ENCODE results near the gene MYL5.
"Not testable (repeated sequence)": the region's sequence is repeated elsewhere in the genome, so short reads cannot be mapped to it uniquely, and the experiment has no call there.

Gene MYL5, protein sequence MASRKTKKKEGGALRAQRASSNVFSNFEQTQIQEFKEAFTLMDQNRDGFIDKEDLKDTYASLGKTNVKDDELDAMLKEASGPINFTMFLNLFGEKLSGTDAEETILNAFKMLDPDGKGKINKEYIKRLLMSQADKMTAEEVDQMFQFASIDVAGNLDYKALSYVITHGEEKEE

DNA sequence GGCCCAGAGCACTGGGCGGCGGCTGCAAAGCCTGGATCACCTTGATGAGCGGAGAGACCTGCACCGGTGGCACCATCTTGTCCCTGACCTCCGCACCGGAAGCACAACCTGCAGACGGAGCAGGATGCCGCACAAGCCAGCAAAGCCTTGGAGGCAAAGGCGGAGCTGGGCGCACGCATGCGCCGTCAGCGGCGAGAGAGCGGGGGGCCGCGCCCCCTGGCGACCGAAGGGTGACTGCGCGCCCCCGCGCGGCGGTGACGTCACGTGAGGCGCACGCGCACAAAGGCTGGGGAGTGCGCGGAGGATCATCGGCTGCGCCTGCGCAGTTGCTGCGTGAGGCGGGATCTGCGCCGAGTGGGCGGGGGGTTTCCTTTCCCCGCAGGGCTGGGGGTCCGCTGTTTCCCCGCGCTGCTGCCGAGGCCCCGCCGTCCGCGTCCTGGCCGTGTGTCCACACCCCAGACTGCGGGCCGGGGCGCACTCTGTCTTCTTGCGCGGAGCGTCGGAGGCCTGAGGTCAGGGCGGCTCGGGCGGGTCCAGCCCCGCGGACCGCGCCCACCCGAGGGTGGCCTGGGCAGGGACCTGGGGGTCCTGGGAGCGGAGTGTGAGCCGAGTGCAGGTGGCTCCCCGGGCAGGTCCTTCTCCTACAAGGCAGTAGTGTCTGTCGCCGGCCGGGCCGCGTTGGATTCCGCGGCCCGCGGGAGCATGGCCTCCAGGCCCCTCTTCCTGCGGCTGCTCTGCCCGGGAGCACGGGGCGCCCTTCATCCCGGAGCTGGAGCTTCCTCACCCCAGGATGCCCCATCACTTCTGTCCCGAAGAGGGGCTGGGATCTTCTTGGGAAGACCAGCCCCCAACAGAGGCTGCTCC, at the start of gene MYL5, which contains the start of gene ATP5ME:
MYL5 (plus strand) TSS at position 371 of the 864 bp plus-strand sequence. CDS start 3,485 bp downstream, outside the sequence.
ATP5ME (minus strand) TSS at position 105 of the 864 bp plus-strand sequence; CDS start at position 76, 29 bp downstream.
- DNase-seq (ENCODE audit: low read depth in 2 of 3, low spot score in 1 of 3) = peak; percentile 94 to 97 (median 95)

DNA sequence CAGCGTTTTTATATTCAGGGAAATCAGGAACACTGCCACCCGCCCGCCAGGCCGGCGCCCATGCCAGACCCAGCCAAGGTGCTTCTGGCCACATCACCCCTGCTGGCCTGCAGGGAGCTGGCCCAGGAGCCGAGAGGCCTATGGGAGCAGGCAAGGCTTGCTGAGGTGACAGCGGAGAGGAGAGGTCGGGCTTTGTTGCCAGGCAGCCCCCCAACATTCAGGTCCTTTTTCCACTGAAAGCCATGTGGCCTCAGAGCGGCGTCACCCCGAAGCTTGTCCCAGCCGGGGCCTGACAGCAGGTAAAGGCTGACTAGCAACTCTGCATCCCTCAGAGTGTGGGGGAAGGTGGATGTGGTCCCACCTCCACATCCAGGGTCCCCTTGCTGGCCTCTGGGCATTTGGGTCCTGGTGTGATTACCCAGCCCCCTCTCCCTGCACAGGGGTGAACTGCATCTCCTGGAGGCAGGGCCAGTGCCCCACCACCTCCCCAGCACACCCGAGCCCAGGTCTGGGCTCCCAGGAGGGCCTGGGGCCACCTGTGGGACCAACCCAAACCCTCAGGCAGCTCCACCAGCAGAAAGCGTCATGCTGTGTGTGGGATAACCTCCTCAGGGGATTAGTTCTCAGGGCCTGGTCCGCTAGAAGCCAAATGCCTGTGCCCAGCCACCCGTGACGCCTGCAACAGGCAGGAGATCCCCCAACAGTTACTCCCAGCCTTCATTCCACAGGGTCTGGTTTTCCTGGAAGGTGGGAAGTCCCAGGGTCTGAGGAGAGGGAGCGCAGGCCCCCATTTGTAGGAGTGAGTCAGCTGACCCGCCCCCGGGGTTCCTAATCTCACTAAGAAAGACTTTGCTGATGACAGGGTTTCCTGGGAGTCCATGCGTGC, 49.4 kb upstream of the MYL5 start, which contains the start of gene PDE6B:
PDE6B (plus strand) TSS at position 869 of the 886 bp plus-strand sequence. CDS start 54 bp downstream, outside the sequence.
- DNase-seq (ENCODE audit: low read depth in 2 of 3, low spot score in 1 of 3) = no peak

DNA sequence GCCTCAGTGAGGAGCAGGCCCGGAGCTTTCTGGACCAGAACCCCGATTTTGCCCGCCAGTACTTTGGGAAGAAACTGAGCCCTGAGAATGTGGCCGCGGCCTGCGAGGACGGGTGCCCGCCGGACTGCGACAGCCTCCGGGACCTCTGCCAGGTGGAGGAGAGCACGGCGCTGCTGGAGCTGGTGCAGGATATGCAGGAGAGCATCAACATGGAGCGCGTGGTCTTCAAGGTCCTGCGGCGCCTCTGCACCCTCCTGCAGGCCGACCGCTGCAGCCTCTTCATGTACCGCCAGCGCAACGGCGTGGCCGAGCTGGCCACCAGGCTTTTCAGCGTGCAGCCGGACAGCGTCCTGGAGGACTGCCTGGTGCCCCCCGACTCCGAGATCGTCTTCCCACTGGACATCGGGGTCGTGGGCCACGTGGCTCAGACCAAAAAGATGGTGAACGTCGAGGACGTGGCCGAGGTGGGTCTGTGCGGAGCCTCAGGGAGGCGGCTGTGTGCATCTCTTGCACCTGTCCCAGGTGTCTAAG, 48.6 kb upstream of the MYL5 start:
- DNase-seq (ENCODE audit: low read depth in 2 of 3, low spot score in 1 of 3) = no peak

GRCh38 chr4:626201-627091, 47.9 kb upstream of the MYL5 start:
- DNase-seq (ENCODE audit: low read depth in 2 of 3, low spot score in 1 of 3) = no peak

- DNase-seq (ENCODE audit: low read depth in 2 of 3, low spot score in 1 of 3) = no peak
Measured at GRCh38 chr4:627347-628125, 46.8 kb upstream of the MYL5 start.

- no peak for DNase-seq (ENCODE audit: low read depth in 2 of 3, low spot score in 1 of 3)
Measured at GRCh38 chr4:628311-628741, 46.0 kb upstream of the MYL5 start.

DNA sequence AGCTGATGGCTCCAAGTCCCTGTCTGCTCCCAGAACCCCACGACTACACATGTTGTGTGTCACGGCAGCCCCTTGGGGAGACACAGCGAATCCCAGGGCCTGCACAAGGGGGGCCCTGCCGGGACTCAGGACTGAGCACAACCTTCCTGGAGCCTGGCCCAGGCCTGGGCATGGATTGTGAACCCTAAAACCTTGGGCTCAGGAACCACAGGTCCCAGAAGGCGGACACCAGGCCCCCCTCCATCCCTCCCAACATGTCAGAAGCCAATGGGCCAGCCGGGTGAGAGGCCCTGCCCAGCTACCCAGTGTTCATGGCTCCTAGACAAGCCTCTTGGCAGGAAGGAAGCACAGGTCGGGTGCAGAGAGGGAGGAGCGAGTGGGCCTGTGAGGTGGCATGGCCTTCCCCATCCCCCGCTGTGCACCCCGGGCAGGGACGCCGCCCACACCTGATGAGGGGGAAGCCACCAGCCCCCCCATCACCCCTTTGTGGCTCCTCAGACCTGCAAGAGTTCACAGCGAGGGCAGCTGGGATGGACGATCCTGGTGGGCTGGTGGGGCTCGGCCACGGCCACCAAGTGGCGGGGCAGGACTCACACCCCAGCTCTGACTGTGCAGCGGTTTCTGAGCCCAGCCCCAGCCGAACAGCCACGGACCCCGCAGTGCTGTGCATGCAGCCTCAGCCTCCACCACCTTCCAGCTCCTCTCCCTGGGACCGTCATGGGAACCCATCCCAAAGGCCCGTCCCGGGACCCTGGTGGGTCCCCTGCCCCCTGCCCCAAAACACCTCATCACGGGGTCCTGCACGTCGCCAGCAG, 45.3 kb upstream of the MYL5 start:
- no peak for DNase-seq (ENCODE audit: low read depth in 2 of 3, low spot score in 1 of 3)

DNA sequence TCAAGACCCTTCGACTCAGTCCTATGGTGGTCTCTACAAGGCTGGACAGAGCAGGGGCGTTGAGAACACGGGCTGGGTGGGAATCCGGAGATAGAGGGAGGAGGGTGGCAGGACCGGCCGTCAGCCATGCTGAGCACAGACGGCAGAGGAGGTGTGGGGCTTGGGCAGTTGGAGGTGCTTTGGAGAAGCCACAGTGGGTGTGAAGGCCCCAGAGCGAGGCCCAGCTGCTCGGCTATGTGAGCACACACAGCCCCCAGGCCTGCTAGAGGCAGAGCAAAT, 44.8 kb upstream of the MYL5 start:
- no peak for DNase-seq (ENCODE audit: low read depth in 2 of 3, low spot score in 1 of 3)

GRCh38 chr4:629915-630641, 44.3 kb upstream of the MYL5 start:
- DNase-seq (ENCODE audit: low read depth in 2 of 3, low spot score in 1 of 3) = no peak

- no peak for DNase-seq (ENCODE audit: low read depth in 2 of 3, low spot score in 1 of 3)
Measured at GRCh38 chr4:630656-631055, 43.7 kb upstream of the MYL5 start.

- no peak for DNase-seq (ENCODE audit: low read depth in 2 of 3, low spot score in 1 of 3)
Measured at GRCh38 chr4:632196-632790, 42.0 kb upstream of the MYL5 start.

- no peak for DNase-seq (ENCODE audit: low read depth in 2 of 3, low spot score in 1 of 3)
Measured at GRCh38 chr4:632926-633325, 41.4 kb upstream of the MYL5 start.

GRCh38 chr4:633406-633805, 40.9 kb upstream of the MYL5 start:
- no peak for DNase-seq (ENCODE audit: low read depth in 2 of 3, low spot score in 1 of 3)

- no peak for DNase-seq (ENCODE audit: low read depth in 2 of 3, low spot score in 1 of 3)
Measured at GRCh38 chr4:633976-634598, 40.3 kb upstream of the MYL5 start.

DNA sequence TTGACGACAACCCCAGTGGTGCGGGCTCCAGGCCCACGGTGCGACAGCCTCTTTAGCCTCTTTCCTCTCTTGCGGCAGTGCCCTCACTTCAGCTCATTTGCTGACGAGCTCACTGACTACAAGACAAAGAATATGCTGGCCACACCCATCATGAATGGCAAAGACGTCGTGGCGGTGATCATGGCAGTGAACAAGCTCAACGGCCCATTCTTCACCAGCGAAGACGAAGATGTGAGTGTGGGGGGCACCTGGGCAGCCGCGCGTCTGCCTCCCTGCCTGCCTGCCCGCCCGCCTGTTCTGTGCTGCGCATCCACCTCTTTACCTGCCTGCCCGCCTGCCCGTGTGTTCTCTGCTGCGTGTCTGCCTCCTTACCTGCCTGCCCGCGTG, 39.8 kb upstream of the MYL5 start:
- DNase-seq (ENCODE audit: low read depth in 2 of 3, low spot score in 1 of 3) = no peak

- DNase-seq (ENCODE audit: low read depth in 2 of 3, low spot score in 1 of 3) = not testable (repeated sequence)
Measured at GRCh38 chr4:635066-635835, 39.1 kb upstream of the MYL5 start.

Data from stimulated activated CD4-positive, alpha-beta T cell treated with anti-CD3 and anti-CD28 coated beads, Interleukin-12 subunit alpha, Interleukin-12 subunit beta, amount 100 ng/mL, for 48 hours (primary cell).